GM15510 (cell line): Measurements from ENCODE around the gene STAT5A.

Experiments
- POLR2A ChIP-seq: IDR thresholded peaks from 3 replicates; pipeline ENCODE4 v1.6.1; 2011; ENCODE audit warnings: borderline replicate concordance; ENCODE audit not compliant: insufficient read length; ENCODE audit errors: extremely low read depth

Gene STAT5A

GRCh38 chr17:42277342-42277712 is 11.0 kb upstream of the STAT5A start:
- TF ChIP-seq POLR2A, result no peak

DNA sequence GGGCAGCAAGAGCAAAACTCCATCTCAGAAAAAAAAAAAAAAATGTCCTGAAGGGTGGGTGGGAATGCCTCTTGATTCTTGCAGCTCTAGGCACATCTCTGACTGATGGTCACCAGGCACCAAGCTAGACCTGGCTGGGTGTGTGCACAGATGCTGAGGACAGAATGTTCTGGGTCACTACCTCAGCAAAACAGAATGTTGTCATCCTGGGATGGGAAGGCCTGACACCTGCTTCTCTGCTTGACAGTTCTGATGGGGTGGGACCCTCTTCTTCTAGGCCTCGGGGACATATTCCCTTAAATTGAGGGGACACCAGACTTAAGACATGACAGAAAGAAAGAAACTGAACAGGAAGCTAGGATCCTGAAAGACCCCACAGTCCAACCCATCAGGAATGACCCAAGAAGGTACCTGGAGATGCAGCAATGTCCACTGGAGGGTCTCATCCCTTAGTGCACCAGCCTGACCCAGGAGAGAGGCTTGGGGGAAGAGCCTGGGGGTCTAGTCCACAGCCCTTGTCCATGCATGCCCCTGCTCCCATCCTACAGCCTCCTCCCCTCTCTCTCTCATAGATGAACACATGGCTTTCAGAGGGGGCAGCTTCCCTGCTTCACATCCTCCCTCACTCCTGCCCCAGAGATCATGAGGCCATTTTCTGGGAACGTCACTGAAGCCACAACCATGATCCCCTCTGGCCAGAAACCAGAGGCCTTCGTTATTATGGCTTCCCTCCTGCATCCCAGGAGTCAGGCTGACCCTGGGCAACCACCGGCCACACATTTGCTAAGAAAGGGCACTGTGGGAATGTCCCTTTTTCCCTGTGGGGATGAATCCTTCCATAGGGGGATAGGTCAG is 8.3 kb upstream of the STAT5A start:
- TF ChIP-seq POLR2A, result no peak

DNA sequence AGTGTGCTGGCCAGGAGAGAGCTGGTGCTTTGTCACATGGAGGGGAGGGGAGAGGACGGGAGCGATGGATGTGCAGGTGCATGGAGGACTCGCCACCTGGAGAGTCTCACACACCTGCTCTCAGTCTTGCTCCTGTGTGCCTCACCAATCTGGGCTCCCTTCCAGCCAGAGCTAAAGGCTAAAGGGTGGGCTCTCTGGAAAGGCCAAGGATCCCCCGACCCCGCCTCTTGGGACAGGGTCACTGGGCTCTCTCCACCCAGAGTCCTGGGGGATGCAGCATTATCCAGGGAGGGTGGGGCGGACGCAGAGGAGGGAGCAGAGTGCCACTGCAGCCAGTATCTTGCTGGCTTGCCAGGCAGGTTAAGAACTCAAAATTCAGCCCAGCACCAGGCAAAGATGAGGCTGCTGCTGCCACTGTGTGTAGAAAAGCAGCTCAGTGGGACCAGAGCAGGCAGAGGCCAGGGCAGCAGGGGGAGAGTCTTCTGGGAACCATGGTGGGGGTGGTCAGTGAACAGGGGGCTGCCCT is 6.7 kb upstream of the STAT5A start:
- no peak for TF ChIP-seq POLR2A

DNA sequence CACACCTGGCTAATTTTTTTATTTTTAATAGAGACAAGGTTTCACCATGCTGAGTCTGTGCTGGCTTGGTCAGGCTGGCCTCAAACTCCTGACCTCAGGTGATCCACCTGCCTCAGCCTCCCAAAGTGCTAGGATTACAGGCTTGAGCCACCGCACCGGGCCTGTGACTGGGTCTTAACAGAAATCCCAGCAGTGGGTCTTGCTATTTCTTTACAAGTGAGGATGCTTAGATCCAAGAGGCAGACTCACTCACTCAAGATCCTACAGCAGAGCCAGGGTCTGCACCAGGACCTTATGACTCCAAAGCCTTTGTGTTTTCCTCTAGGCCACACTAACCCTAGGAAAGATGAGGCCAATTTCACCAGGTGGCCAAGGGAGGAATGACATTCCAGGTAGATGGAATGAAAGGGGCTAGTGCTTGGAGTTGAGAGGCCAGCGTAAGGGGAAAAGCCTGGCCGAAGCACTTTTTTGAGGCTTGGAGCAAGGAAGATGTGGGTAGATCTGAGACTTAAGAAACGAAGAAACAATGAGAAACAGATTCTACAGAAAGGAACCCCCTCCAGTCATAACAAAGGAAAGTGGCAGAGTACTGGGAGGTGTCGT is 5.7 kb upstream of the STAT5A start:
- TF ChIP-seq POLR2A, result no peak

GRCh38 chr17:42283241-42284023 is 4.9 kb upstream of the STAT5A start:
- no peak for TF ChIP-seq POLR2A

- TF ChIP-seq POLR2A, result no peak
Measured at GRCh38 chr17:42284024-42284369, 4.3 kb upstream of the STAT5A start.

DNA sequence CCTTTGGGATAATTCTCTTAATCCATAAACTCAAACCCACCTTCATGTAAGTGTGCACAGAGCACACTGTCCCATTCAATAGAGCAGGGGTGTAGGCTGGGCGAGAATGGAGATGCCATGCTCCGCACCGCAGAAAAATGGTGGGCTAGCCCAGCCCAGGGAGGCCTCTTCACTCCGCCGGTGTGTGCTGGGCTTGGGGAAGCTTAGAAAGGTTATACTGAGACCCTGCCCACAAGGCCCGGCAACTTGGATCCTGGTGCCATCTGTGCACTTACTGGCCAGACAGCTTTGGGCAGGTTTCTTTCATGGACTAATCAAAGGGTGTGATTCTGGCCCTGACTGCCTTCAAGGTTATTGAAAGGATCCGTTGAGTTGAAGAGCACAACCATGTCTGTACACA is 3.7 kb upstream of the STAT5A start:
- TF ChIP-seq POLR2A, result no peak

- TF ChIP-seq POLR2A, result no peak
Measured at GRCh38 chr17:42285346-42286050, 2.8 kb upstream of the STAT5A start.

- no peak for TF ChIP-seq POLR2A
Measured at GRCh38 chr17:42286411-42287221, 1.7 kb upstream of the STAT5A start.

GRCh38 chr17:42287305-42287976 is 857 bp upstream of the STAT5A start:
- peak; percentile 57 for TF ChIP-seq POLR2A

GRCh38 chr17:42288803-42289610 is 709 bp downstream of the STAT5A start:
- TF ChIP-seq POLR2A, result peak; percentile 34

DNA sequence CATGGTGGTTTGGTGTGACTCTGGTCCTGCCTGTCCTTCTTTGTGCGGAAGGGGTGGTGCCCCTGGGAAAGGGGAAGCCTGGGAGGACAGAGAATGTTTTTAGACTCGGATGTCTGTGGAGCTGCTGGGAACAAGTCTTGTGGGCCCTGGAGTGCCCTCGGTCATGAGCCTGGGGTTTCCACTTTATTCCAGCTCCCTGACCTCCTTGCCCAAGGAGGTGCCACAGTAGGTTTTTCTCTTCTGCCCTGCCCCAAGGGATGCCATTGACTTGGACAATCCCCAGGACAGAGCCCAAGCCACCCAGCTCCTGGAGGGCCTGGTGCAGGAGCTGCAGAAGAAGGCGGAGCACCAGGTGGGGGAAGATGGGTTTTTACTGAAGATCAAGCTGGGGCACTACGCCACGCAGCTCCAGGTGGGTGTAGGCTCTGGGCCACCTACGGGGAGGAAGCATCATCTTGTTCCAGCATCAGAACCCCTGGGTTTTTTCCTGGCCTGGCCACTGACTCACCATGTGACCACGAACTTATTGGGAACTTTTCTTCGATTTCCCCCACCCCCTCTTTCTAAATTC is 1.4 kb downstream of the STAT5A start:
- TF ChIP-seq POLR2A, result no peak

- no peak for TF ChIP-seq POLR2A
Measured at GRCh38 chr17:42290577-42290976, 2.3 kb downstream of the STAT5A start.

GRCh38 chr17:42291129-42291528 is 2.8 kb downstream of the STAT5A start:
- no peak for TF ChIP-seq POLR2A
